ENCODE results near the gene CSNK1G1. TPM values are rescaled to one million over a fixed set of nuclear protein-coding genes. Genes with fewer than 3 reads are reported as not detected.

Gene CSNK1G1
- total and polyA plus RNA-seq, 2 of the 8 experiments (the other 6 are each of a cell fraction or from before 2014, with no cell fraction given): 6.0 to 12.9 TPM

DNA sequence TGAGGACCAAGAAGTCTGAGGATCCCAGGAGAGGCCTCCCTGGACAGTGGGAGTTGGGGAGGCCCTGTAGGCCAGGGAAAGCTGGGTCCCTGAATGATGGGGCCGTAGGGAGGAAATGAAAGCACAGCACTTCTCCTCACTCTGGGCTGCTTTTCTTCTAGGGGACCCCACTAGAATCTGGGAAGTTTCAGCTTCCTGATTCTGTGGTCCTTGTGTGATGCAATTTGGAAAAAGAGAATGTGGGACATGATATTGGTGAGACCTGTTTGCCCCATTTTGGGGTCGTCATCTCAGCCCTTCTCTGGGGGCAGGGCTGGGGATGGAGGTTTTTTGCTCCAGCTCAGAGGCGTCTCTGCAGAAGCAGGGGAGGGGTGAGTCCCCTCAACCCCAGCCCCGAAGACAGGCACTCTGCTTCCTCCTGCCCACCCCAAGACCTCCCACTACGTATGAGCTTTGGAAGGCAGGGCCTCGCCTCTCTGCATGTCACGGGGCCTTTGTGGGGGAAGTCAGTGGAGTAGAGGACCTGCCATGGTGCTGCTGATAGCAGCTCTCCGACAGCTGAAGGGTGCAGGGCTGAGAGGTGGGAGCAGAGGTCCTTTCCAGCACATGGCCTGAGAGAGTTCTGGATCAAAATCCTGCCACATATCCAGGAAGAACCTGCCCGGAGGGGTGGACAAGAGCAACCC lies 205.9 kb downstream of the CSNK1G1 start (continued):
- TF ChIP-seq EP300 (IDR thresholded peaks at IDR 0.05; ENCODE audit: borderline replicate concordance in 1 of 2, low read depth in 2 of 2, low read length in 2 of 2) (no peak), NANOG (IDR thresholded peaks at IDR 0.05; ENCODE audit: insufficient read depth, low read depth, low read length, poor library complexity, severe bottlenecking) (no peak), TAF1 (IDR thresholded peaks at IDR 0.05; ENCODE audit: low read depth, low read length) (no peak)
